DMS79 (cell line): ENCODE results near the gene TRMU.

Source experiments
- DNase-seq: peaks from one replicate; lab custom pipeline; 2025; lab: John Stamatoyannopoulos, UW

The TRMU gene

GRCh38 chr22:46369716-46370583 lies 34.4 kb downstream of the TRMU start:
- no peak for DNase-seq

- DNase-seq = no peak
Measured at GRCh38 chr22:46370584-46371291, 35.2 kb downstream of the TRMU start.

GRCh38 chr22:46371623-46372226 lies 36.2 kb downstream of the TRMU start:
- DNase-seq = no peak

- no peak for DNase-seq
Measured at GRCh38 chr22:46372686-46373085, 37.2 kb downstream of the TRMU start.

- no peak for DNase-seq
Measured at GRCh38 chr22:46373159-46373558, 37.6 kb downstream of the TRMU start.

GRCh38 chr22:46373921-46374662 lies 38.6 kb downstream of the TRMU start:
- peak; percentile 69 for DNase-seq

- DNase-seq = no peak
Measured at GRCh38 chr22:46374663-46375474, 39.4 kb downstream of the TRMU start.

- DNase-seq = no peak
Measured at GRCh38 chr22:46376111-46376510, 40.6 kb downstream of the TRMU start.

- DNase-seq = no peak
Measured at GRCh38 chr22:46376908-46377524, 41.5 kb downstream of the TRMU start.

GRCh38 chr22:46377525-46378425 lies 42.3 kb downstream of the TRMU start:
- no peak for DNase-seq

- DNase-seq = no peak
Measured at GRCh38 chr22:46378426-46379065, 43.0 kb downstream of the TRMU start.

- DNase-seq = no peak
Measured at GRCh38 chr22:46379066-46379930, 43.8 kb downstream of the TRMU start.

- no peak for DNase-seq
Measured at GRCh38 chr22:46380069-46380468, 44.6 kb downstream of the TRMU start.

- DNase-seq = no peak
Measured at GRCh38 chr22:46380581-46380980, 45.1 kb downstream of the TRMU start.

- DNase-seq = no peak
Measured at GRCh38 chr22:46381142-46381541, 45.6 kb downstream of the TRMU start.

- no peak for DNase-seq
Measured at GRCh38 chr22:46381731-46382130, 46.2 kb downstream of the TRMU start.

GRCh38 chr22:46382524-46382923 lies 47.0 kb downstream of the TRMU start:
- no peak for DNase-seq

- no peak for DNase-seq
Measured at GRCh38 chr22:46386312-46386711, 50.8 kb downstream of the TRMU start.
